Measurements from ENCODE around the gene TUBD1. TPM values are rescaled to one million over a fixed set of nuclear protein-coding genes. Genes with fewer than 3 reads are reported as not detected.

The TUBD1 gene
- total and polyA plus RNA-seq, 2 of the 13 experiments (the other 11 are each of a cell fraction or from before 2014, with no cell fraction given): 18.2 to 25.9 TPM

DNA sequence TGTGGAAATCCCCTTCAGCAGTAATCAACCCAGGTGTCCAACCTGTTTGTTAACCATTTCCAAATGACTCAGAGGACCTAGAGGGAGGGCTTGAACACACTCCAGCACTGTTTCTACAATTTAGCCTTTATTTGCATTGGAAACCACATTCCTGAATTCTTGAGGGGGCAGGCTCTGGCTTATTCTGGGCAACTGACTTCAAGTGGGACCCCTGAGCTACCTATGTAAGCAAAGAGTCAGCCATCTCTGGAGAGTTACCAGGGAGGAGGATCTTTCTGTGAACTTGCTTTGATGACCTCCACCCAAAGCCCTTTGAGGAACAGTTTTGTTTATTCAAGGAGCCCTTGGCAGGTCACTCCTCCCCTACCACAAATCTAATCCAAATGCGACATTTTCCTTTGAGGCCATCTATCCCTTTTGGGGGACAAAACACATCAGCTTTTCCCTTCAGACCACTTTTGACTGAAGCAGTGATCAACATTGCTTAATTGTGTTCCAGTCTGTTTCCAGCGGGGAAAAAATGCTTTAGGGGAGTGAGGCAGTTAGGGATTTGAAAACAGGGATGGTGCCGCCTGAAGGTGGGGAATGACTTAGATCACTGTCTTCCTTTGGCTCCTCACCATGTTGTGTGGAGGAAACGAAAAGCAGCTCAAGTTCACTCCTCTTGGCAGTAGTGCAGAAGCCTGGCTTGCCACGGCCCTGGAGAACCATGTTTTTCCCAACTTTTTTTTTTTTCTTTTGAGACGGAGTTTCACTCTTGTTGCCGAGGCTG is 46.2 kb downstream of the TUBD1 start (continued):
- TF ChIP-seq, protein P1, sequence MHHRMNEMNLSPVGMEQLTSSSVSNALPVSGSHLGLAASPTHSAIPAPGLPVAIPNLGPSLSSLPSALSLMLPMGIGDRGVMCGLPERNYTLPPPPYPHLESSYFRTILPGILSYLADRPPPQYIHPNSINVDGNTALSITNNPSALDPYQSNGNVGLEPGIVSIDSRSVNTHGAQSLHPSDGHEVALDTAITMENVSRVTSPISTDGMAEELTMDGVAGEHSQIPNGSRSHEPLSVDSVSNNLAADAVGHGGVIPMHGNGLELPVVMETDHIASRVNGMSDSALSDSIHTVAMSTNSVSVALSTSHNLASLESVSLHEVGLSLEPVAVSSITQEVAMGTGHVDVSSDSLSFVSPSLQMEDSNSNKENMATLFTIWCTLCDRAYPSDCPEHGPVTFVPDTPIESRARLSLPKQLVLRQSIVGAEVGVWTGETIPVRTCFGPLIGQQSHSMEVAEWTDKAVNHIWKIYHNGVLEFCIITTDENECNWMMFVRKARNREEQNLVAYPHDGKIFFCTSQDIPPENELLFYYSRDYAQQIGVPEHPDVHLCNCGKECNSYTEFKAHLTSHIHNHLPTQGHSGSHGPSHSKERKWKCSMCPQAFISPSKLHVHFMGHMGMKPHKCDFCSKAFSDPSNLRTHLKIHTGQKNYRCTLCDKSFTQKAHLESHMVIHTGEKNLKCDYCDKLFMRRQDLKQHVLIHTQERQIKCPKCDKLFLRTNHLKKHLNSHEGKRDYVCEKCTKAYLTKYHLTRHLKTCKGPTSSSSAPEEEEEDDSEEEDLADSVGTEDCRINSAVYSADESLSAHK (CRISPR knock-in tag; IDR thresholded peaks at IDR 0.05; ENCODE audit: borderline replicate concordance): no peak
- TF ChIP-seq ZFP1 (CRISPR knock-in tag; IDR thresholded peaks at IDR 0.05) (no peak; the same call in 1 of the 2 replicates), ZNF652 (CRISPR knock-in tag; IDR thresholded peaks at IDR 0.05; ENCODE audit: borderline replicate concordance, low read depth) (peak; percentile 86), ELF1 (CRISPR knock-in tag; IDR thresholded peaks at IDR 0.05) (no peak), NCOA5 (CRISPR knock-in tag; IDR thresholded peaks at IDR 0.05) (no peak), FOSL2 (CRISPR knock-in tag; IDR thresholded peaks at IDR 0.05) (peak; percentile 95), ESRRA (CRISPR knock-in tag; IDR thresholded peaks at IDR 0.05; ENCODE audit: low read depth) (0 out of 2 replicates have a peak, but pooled peaks have one; percentile 58), MED8 (CRISPR knock-in tag; IDR thresholded peaks at IDR 0.05; ENCODE audit: insufficient replicate concordance) (peak; percentile 41), ZNF24 (IDR thresholded peaks at IDR 0.05) (no peak), HDAC1 (CRISPR knock-in tag; IDR thresholded peaks at IDR 0.05) (peak; percentile 75), ZNF674 (CRISPR knock-in tag; IDR thresholded peaks at IDR 0.05; ENCODE audit: low read depth) (no peak), ZNF552 (CRISPR knock-in tag; IDR thresholded peaks at IDR 0.05; ENCODE audit: borderline replicate concordance) (no peak), KLF16 (CRISPR knock-in tag; IDR thresholded peaks at IDR 0.05) (peak in 1 of 2 experiments; percentile 15; a peak in 1 of 4 replicates), EZH2 (conservative IDR thresholded peaks at IDR 0.05; ENCODE audit: low read depth, low read length) (no peak), ATRX (CRISPR knock-in tag; IDR thresholded peaks at IDR 0.05; ENCODE audit: borderline replicate concordance) (no peak)
- TF ChIP-seq, protein P2, sequence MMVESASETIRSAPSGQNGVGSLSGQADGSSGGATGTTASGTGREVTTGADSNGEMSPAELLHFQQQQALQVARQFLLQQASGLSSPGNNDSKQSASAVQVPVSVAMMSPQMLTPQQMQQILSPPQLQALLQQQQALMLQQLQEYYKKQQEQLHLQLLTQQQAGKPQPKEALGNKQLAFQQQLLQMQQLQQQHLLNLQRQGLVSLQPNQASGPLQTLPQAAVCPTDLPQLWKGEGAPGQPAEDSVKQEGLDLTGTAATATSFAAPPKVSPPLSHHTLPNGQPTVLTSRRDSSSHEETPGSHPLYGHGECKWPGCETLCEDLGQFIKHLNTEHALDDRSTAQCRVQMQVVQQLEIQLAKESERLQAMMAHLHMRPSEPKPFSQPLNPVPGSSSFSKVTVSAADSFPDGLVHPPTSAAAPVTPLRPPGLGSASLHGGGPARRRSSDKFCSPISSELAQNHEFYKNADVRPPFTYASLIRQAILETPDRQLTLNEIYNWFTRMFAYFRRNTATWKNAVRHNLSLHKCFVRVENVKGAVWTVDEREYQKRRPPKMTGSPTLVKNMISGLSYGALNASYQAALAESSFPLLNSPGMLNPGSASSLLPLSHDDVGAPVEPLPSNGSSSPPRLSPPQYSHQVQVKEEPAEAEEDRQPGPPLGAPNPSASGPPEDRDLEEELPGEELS (CRISPR knock-in tag; IDR thresholded peaks at IDR 0.05): peak; percentile 85
- TF ChIP-seq, protein P3, sequence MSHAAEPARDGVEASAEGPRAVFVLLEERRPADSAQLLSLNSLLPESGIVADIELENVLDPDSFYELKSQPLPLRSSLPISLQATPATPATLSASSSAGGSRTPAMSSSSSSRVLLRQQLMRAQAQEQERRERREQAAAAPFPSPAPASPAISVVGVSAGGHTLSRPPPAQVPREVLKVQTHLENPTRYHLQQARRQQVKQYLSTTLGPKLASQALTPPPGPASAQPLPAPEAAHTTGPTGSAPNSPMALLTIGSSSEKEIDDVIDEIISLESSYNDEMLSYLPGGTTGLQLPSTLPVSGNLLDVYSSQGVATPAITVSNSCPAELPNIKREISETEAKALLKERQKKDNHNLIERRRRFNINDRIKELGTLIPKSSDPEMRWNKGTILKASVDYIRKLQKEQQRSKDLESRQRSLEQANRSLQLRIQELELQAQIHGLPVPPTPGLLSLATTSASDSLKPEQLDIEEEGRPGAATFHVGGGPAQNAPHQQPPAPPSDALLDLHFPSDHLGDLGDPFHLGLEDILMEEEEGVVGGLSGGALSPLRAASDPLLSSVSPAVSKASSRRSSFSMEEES (CRISPR knock-in tag; IDR thresholded peaks at IDR 0.05): peak; percentile 14
- TF ChIP-seq, protein P4, sequence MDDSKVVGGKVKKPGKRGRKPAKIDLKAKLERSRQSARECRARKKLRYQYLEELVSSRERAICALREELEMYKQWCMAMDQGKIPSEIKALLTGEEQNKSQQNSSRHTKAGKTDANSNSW (CRISPR knock-in tag; IDR thresholded peaks at IDR 0.05; ENCODE audit: borderline replicate concordance): no peak
- TF ChIP-seq, protein P5, sequence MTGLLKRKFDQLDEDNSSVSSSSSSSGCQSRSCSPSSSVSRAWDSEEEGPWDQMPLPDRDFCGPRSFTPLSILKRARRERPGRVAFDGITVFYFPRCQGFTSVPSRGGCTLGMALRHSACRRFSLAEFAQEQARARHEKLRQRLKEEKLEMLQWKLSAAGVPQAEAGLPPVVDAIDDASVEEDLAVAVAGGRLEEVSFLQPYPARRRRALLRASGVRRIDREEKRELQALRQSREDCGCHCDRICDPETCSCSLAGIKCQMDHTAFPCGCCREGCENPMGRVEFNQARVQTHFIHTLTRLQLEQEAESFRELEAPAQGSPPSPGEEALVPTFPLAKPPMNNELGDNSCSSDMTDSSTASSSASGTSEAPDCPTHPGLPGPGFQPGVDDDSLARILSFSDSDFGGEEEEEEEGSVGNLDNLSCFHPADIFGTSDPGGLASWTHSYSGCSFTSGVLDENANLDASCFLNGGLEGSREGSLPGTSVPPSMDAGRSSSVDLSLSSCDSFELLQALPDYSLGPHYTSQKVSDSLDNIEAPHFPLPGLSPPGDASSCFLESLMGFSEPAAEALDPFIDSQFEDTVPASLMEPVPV (CRISPR knock-in tag; IDR thresholded peaks at IDR 0.05): 0 out of 2 replicates have a peak, but pooled peaks have one; percentile 15
- TF ChIP-seq, protein P6, sequence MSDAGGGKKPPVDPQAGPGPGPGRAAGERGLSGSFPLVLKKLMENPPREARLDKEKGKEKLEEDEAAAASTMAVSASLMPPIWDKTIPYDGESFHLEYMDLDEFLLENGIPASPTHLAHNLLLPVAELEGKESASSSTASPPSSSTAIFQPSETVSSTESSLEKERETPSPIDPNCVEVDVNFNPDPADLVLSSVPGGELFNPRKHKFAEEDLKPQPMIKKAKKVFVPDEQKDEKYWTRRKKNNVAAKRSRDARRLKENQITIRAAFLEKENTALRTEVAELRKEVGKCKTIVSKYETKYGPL (CRISPR knock-in tag; IDR thresholded peaks at IDR 0.05): 0 out of 2 replicates have a peak, but pooled peaks have one; percentile 44
